ENCODE data around the gene THAP9. TPM values are rescaled to one million over a fixed set of nuclear protein-coding genes. Genes with fewer than 3 reads are reported as not detected.

THAP9 gene
- total RNA-seq, 2 donors from 2014 or later = 3.5 to 4.9 TPM

DNA sequence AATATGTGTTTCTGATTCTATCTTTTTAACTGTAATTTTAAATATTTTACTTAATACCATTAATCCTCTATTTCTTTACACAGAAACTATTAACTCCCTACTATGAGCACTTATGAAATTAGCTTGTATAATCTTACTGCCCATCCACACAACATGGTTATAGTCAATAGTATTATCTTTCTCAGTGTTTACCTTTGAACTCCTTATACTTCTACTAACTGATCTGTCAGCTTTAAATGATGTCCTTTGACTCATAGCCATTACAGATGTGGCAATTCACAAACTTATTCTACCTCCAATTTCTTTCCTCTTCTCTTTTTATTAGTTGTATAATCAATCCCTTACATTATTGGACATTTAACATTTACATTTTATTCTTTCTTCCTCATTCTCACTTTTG is 15.1 kb upstream of the THAP9 start:
- no peaks in the 10 kb centered on the region for H3K9me3 ChIP-seq (ENCODE audit: control insufficient read depth, low read length, poor library complexity, severe bottlenecking)
- no peak for DNase-seq
- peaks cover 3% of the 10 kb centered on the region for H3K36me3 Mint-ChIP-seq (ENCODE audit: low read depth)
- H3K4me3 Mint-ChIP-seq = no peak overlapping the region
- ATAC-seq = no peak
- peak overlapping the region; percentile 72 for H3K27ac Mint-ChIP-seq
- H3K27me3 Mint-ChIP-seq = no peaks in the 10 kb centered on the region
- peaks cover 31% of the 10 kb centered on the region for H3K4me1 Mint-ChIP-seq

DNA sequence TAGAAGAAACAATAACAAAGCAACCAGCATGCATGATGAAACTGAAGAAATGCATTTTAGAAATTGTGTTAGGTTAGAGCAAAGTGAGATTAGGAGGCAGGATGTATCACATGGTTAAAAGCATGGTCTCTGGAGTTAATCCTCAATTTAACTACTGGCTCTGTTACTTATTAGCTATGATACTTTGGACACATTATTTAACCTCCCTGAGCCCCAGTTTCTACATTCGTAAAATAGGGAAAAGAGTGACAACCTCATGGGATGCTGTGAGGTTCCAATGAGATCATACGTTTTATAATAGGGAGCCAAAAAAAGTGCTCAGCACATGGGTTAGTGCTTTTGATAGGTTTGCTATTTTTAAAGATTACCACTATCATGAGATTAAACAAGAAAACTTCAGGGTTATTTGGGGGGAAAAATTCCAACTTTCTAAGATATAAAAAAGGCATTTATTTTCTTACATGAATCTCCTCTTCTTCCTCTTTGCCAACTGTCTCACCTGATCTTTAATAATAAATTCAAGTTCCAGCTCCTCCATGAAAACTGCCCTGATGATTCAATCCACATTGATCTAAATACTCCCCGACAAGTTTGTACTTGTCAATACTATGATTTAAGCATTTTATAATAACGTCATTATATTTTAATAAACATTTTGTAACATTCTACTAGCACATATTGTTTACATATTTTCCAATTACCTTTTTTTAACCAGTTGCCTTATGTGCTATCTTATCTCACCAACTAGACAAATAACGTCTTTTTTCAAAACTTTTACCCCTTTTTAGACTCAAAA is 14.2 kb upstream of the THAP9 start:
- H3K27ac Mint-ChIP-seq = peak overlapping the region; percentile 72
- DNase-seq = no peak
- no peaks in the 10 kb centered on the region for H3K27me3 Mint-ChIP-seq
- peaks cover 35% of the 10 kb centered on the region for H3K4me1 Mint-ChIP-seq
- peaks cover 3% of the 10 kb centered on the region for H3K36me3 Mint-ChIP-seq (ENCODE audit: low read depth)
- ATAC-seq = no peak
- H3K4me3 Mint-ChIP-seq = no peak overlapping the region
- no peaks in the 10 kb centered on the region for H3K9me3 ChIP-seq (ENCODE audit: control insufficient read depth, low read length, poor library complexity, severe bottlenecking)

DNA sequence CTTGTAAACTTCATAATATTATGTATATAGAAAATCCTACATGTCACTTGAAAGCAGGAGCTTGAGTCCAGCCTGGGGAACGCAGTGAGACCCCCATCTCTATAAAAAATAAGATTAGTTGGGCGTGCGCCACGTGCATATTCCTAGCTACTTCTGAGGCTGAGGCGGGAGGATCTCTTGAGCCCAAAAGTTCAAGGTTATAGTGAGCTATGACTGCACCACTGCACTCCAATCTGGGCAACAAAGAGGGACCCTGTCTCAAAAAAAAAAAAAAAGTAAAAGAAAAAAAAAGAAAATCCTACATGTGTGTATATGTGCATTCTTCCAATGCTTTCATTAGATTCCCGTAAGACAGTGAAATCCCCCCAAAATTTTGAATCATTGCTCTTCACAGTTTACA is 11.2 kb upstream of the THAP9 start:
- peak overlapping the region; percentile 95 for H3K4me3 Mint-ChIP-seq
- H3K4me1 Mint-ChIP-seq = peaks cover 33% of the 10 kb centered on the region
- DNase-seq (no peak), ATAC-seq (no peak)
- no peaks in the 10 kb centered on the region for H3K9me3 ChIP-seq (ENCODE audit: control insufficient read depth, low read length, poor library complexity, severe bottlenecking)
- peak overlapping the region; percentile 96 for H3K27ac Mint-ChIP-seq
- no peaks in the 10 kb centered on the region for H3K27me3 Mint-ChIP-seq
- H3K36me3 Mint-ChIP-seq (ENCODE audit: low read depth) = peaks cover 4% of the 10 kb centered on the region

DNA sequence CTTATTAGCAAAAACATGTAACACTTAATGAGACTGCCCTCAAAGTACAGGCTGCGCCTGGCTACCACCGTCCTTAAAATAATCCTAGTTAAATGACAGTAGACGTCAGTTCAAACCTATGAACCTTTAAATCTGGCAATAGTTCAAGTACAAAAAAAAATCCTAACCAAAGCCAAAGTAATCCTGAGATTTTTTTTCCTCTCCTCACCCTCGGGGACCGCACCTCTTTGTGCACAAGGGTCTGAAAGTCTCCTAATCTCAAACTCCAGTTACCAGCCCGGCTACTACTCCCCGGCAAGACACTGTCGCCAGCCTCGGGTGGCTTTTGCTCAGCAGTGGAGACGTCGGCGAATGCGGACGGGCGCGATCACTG is 10.0 kb upstream of the THAP9 start:
- peak overlapping the region; percentile 95 for H3K4me3 Mint-ChIP-seq
- peaks cover 24% of the 10 kb centered on the region for H3K4me1 Mint-ChIP-seq
- DNase-seq (no peak), ATAC-seq (peak; percentile 2)
- peaks cover 7% of the 10 kb centered on the region for H3K36me3 Mint-ChIP-seq (ENCODE audit: low read depth)
- no peaks in the 10 kb centered on the region for H3K27me3 Mint-ChIP-seq
- peak overlapping the region; percentile 96 for H3K27ac Mint-ChIP-seq
- H3K9me3 ChIP-seq (ENCODE audit: control insufficient read depth, low read length, poor library complexity, severe bottlenecking) = no peaks in the 10 kb centered on the region

DNA sequence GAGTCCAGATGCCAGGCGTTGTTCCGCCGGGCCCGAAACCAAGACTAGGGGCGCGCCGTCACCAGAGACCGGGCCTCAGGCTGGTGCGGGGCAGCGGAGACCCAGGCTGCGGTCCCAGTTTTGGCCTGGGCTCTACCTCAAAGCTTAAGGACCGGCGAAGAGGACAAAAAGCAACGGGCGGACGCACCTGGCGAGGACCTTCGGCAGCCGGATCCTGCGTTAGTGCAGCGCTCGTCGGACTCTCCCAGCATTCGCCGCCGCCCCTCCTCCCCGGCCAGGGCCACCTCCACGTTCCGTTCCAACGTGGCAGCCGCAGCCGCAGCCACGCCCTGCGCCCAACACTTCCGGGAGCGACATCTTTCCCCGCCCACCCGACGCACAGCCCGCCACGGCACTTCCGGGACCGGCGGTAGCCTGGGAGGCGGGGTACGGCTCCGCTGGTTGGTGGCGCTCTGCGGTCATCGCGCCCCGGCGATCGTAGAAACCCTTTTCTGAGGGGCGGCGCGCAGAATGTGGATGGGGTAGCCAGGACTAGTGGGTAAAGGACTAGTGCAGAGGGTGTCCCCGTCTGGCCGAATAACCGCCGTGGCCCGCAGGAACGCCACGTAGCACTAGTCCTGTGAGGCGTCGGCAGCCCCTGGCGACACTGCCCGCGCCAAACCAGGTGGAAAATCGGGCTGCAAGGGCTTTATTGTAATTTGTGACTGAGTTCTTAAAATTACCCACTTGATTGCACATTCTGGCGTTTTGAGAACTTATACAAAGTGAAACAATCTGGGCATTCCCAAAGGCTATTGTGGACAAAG is 9.4 kb upstream of the THAP9 start, which contains the start of gene SEC31A:
SEC31A (minus strand) TSS at position 253 of the 806 bp plus-strand sequence. CDS start 9,217 bp downstream, outside the sequence.
- Mint-ChIP-seq H3K36me3 (ENCODE audit: low read depth) (peaks cover 7% of the 10 kb centered on the region), H3K4me3 (peak within 1 kb of the TSS; percentile 95), H3K4me1 (peaks cover 21% of the 10 kb centered on the region), H3K27ac (peak within 1 kb of the TSS; percentile 96), H3K27me3 (no peaks in the 10 kb centered on the region)
- peak; percentile 94 for ATAC-seq
- no peaks in the 10 kb centered on the region for H3K9me3 ChIP-seq (ENCODE audit: control insufficient read depth, low read length, poor library complexity, severe bottlenecking)
- DNase-seq = peak; percentile 93 to 97 (median 96)

DNA sequence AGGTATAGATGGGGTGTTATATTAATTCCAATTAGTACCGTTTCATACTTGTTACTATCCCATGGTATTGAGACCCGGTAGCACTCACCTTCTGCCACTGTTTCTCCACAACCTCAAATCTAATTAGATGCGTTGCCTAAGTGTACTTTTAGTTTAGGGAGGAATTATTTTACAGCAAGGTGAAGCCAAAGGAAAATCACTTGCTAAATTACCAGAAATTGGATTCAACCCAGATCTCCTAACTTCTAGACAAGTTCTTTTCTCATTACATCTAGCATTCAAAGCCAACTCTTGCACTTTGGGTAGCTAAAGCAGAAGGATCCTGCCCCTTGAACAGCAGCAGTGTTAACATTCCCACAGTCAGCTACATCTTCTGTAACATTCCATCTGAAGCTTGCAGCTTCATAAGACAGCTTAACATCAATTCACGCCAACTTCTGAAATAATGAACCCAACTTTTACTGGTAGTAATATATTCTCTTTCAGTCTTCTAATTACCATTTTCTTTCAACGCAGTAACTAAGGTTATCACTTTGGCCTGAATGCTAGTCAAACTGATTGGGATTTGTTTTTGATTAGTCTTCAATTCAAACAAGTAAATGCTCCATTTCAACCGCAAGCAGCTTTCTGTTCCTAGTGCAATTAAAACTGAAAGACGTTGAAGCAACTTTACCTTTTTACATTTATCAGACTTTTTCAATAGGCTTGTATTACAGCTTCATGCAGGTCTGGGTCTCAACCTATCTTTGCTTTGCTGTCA is 8.6 kb upstream of the THAP9 start:
- H3K27ac Mint-ChIP-seq = peak overlapping the region; percentile 96
- no peak for DNase-seq
- H3K36me3 Mint-ChIP-seq (ENCODE audit: low read depth) = peaks cover 6% of the 10 kb centered on the region
- H3K27me3 Mint-ChIP-seq = no peaks in the 10 kb centered on the region
- H3K9me3 ChIP-seq (ENCODE audit: control insufficient read depth, low read length, poor library complexity, severe bottlenecking) = no peaks in the 10 kb centered on the region
- peak overlapping the region; percentile 95 for H3K4me3 Mint-ChIP-seq
- no peak for ATAC-seq
- peaks cover 19% of the 10 kb centered on the region for H3K4me1 Mint-ChIP-seq

DNA sequence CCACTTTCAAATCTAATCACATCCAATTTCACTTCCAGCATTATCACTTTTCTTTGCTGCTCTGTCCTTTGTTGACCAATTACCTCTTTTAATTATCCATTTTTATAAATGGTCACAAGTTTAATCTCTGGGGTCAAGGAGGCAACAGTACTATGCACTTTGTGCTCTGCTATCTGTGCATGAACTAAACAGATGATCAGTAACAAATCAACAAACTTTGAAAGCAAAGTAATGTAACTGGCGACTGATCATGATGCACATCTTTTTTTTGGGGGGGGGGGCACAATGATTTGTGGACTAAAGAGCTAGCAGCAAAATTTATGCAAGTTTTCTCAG is 8.1 kb upstream of the THAP9 start:
- H3K9me3 ChIP-seq (ENCODE audit: control insufficient read depth, low read length, poor library complexity, severe bottlenecking) = no peaks in the 10 kb centered on the region
- DNase-seq = no peak
- peaks cover 6% of the 10 kb centered on the region for H3K36me3 Mint-ChIP-seq (ENCODE audit: low read depth)
- H3K4me1 Mint-ChIP-seq = peaks cover 19% of the 10 kb centered on the region
- H3K4me3 Mint-ChIP-seq = peak overlapping the region; percentile 95
- ATAC-seq = no peak
- H3K27me3 Mint-ChIP-seq = no peaks in the 10 kb centered on the region
- H3K27ac Mint-ChIP-seq = no peak overlapping the region

DNA sequence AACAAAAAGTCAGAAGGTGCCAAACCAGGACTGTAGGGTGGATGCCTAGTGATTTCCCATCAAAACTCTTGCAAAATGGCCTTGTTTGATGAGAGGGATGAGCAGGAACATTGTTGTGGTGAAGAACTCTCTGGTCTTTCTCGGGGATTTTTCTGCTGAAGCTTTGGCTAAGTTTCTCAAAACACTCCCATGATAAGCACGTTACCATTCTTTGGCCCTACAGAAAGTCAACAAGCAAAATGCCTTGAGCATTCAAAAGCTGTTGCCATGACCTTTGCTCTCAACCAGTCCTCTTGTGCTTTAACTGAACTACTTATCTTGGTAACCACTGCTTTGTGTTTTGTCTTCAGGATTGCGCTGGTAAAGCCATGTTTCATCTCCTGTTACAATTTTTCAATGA is 6.6 kb upstream of the THAP9 start:
- H3K4me3 Mint-ChIP-seq = no peak overlapping the region
- H3K9me3 ChIP-seq (ENCODE audit: control insufficient read depth, low read length, poor library complexity, severe bottlenecking) = no peaks in the 10 kb centered on the region
- ATAC-seq = no peak
- H3K36me3 Mint-ChIP-seq (ENCODE audit: low read depth) = peaks cover 6% of the 10 kb centered on the region
- H3K27ac Mint-ChIP-seq = no peak overlapping the region
- DNase-seq = no peak
- H3K27me3 Mint-ChIP-seq = no peaks in the 10 kb centered on the region
- H3K4me1 Mint-ChIP-seq = peaks cover 27% of the 10 kb centered on the region

DNA sequence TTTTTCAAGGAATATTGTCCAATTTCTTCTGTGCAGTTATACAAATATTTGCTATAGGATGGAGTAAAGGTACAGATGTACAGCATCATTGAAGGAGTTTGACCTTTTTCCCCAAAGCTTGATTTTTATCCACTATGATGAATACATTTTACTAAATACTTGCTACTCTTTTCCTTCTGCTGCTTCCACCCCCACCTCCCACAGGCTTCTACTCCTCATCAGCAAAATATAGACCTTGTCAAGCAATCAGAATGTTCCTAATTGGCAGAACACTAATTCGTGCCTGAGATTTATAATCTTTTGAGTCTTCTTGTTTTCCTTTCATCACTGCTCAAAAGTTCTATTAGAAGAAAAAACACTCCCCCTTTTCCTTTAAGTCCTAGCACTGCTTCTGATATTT is 3.8 kb upstream of the THAP9 start:
- H3K27me3 Mint-ChIP-seq = no peaks in the 10 kb centered on the region
- no peaks in the 10 kb centered on the region for H3K9me3 ChIP-seq (ENCODE audit: control insufficient read depth, low read length, poor library complexity, severe bottlenecking)
- peak overlapping the region; percentile 37 for H3K27ac Mint-ChIP-seq
- no peak overlapping the region for H3K4me3 Mint-ChIP-seq
- DNase-seq (no peak), ATAC-seq (no peak)
- peaks cover 17% of the 10 kb centered on the region for H3K4me1 Mint-ChIP-seq
- H3K36me3 Mint-ChIP-seq (ENCODE audit: low read depth) = peaks cover 6% of the 10 kb centered on the region

DNA sequence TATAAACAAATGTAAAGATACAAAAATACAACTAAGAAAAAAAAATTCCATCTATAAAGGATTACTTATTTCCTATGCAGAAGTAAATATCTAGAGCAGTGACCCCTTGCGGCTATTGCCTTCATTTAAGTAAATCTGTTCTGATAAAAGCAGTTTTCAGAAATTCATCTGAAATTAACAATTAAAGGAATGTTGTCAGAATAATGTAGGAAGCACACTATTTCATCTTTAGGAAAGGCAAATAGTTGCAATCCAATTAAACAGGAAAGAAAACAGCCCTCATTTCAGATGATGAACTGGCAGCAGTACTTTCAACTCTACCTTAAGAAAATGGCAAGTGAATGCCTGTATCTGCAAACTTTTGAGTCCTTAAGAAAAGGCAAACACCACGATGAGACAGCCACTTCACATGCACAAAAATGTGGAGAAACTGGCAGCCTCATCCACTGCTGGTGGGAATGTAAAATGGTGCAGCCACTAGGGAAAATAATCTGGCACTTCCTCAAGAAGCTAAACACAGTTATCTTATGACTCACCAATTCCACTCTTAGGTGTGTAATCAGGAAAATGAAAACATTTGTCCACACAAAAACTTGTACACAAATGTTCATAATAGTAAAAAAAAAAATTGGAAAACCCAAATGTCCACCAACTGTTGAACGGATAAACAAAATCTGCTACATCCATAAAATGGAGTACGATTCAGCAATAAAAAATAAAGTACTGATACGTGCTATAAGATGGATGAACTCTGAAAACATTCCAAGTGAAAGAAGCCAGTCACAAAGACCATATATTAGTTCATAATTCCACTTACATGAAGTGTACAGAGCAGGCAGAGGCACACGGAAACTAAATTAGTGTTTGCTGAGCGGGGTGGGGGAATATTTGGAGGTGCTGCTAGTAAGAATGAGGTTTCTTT is 2.0 kb upstream of the THAP9 start:
- DNase-seq (no peak), ATAC-seq (no peak)
- H3K36me3 Mint-ChIP-seq (ENCODE audit: low read depth) = peaks cover 6% of the 10 kb centered on the region
- H3K4me1 Mint-ChIP-seq = peaks cover 13% of the 10 kb centered on the region
- no peak overlapping the region for H3K27ac Mint-ChIP-seq
- H3K27me3 Mint-ChIP-seq = no peaks in the 10 kb centered on the region
- peak overlapping the region; percentile 76 for H3K4me3 Mint-ChIP-seq
- H3K9me3 ChIP-seq (ENCODE audit: control insufficient read depth, low read length, poor library complexity, severe bottlenecking) = no peaks in the 10 kb centered on the region

DNA sequence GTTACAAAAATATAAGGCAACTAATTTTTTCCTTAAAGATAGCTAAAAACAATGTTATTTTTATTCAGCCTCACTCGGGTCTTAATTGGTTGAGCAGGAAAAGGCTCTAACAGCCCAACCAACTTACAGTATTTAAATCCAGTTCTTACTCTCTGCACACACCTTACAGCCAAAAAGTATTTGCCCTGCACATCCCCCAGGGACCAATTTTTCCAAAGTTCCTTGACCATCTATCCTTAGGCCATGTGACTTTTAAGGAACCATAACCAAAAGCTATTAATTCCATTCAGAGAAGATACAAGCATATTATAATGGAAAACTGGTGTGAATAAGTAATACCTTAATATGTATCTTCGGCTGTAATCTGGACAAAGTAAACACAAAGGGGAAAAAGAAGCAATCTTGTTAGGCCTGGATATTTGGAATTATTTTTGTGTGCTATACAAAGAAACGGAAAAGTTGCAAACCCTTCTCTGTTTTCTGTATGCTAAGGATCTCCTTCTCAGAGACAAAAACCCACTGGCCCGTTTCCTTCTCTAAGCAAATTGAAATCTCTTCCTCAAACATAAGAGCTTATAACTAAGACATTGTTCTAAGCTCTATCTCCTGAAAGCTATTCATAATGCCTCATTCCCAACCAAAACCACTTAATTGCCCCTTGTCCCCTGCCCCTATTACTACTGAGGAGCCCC is 1.0 kb upstream of the THAP9 start:
- Mint-ChIP-seq H3K36me3 (ENCODE audit: low read depth) (peaks cover 1% of the 10 kb centered on the region), H3K27ac (no peak overlapping the region), H3K4me3 (no peak overlapping the region), H3K4me1 (peaks cover 13% of the 10 kb centered on the region), H3K27me3 (no peaks in the 10 kb centered on the region)
- DNase-seq = no peak
- no peaks in the 10 kb centered on the region for H3K9me3 ChIP-seq (ENCODE audit: control insufficient read depth, low read length, poor library complexity, severe bottlenecking)
- no peak for ATAC-seq

DNA sequence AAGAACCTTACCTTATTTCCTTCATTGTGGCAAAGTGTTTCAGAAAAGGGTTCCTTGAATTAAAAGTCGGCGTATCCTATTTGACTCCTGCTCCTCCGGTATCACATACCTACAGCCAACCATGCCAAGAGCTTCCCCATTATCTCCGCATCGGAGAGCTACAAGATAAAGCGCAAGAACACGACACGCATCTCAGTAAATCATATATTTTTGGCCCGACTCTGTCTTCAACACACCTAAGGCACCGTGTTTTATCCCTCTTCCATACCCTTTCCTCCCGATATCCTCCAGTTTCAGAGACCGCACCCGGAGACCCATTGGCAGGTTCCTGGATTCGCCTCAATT is 497 bp upstream of the THAP9 start:
- Mint-ChIP-seq H3K4me3 (no peak overlapping the region), H3K4me1 (peaks cover 13% of the 10 kb centered on the region), H3K36me3 (ENCODE audit: low read depth) (no peaks in the 10 kb centered on the region), H3K27ac (no peak overlapping the region), H3K27me3 (no peaks in the 10 kb centered on the region)
- no peak for ATAC-seq
- no peaks in the 10 kb centered on the region for H3K9me3 ChIP-seq (ENCODE audit: control insufficient read depth, low read length, poor library complexity, severe bottlenecking)
- no peak for DNase-seq

Measured in T-helper 17 cell (primary cell).